CD4-positive, alpha-beta T cell treated with Interleukin-17A for 4 hours (primary cell): ENCODE results near the gene ENTPD3.
A peak's percentile ranks its signal among the peaks of the same experiment; 100 is the strongest.
"Not testable (repeated sequence)": the region's sequence is repeated elsewhere in the genome, so short reads cannot be mapped to it uniquely, and the experiment has no call there.

Experiments
- DNase-seq: peaks from one replicate; pipeline ENCODE4 v3.0.0-alpha.2; 2020; ENCODE audit warnings: mixed read lengths

The ENTPD3 gene

DNA sequence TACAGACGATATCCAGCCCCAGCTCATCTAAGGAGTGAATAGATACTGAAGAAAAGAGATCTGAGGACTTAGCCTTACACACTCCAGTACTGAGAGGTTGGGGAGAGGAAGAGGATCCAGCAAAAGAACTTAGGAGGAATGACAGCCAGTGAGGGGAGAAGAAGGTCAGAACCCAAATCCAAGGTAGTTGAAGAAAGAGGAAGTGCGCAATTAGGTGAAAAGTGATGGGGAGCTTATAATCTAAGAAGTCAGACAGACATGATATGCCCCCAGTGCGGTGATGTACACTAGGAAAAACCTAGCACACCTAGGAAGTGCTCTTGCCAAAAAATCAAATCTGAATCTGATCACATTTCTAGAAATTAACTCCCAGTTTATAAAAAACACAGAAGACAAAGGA, 20.6 kb downstream of the ENTPD3 start:
- no peak for DNase-seq

DNA sequence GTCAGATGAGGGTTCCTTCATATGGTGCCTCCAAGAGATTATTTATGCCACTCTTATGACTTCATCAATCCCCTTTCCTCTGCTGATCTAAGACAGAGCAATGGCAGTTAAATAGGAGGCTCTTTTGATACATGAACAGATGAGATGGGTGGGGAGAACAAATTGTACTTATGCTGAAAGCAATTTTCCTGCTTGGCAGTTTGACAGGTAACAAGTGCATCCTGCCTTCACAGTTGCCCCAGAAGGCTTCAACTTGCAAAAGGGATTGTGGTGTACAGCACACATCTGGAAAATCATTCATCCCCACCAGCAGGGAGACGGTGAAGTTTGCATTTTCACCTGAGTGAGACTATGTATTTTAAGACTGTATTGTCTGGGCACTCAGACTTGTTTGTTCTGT, 27.3 kb downstream of the ENTPD3 start:
- no peak for DNase-seq

DNA sequence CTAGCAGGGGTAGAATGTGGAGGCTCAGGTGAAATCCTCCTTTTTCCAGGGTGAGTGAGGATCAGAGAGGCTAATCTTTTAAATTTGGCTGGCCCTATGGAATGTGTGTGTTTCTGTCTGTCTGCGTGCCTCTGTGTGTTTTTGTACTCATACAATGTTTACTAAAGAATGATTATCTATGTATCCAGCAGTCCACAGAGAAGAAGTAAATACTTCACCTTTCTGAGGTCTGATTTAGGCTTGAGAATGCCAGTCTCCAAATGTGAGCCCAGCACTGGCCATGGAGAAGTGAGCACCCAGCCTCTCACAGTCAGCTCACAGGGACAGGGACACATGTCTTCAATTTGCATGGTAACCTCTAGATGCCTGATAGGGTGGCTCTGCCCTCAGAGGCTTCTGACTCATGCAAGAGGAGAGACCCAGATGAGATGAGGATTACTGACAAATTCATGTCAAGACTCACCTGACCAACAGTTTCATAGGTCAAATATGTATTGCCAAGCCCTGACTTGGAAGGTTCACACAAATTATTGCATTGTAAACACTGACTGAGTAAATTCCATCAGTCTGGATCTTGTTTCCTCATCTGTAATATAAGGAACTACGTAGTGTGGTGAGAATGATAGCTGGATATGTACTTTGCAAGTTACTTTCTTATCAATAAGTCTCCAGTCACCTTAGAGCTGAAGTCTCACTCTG, 31.0 kb downstream of the ENTPD3 start:
- DNase-seq = no peak

DNA sequence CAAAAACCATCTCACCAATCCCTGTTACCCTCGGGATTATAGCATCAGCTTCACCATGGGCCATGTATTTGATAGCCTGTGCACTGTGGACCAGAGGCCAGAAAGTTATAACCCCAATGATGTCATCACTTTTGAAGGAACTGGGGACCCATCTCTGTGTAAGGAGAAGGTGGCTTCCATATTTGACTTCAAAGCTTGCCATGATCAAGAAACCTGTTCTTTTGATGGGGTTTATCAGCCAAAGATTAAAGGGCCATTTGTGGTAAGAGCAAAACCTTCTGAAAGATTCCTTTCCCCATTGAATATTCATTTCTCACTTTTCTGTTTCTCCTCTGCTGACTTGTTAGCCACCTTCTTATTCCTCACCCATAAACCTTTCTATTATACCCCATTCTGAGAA, 35.9 kb downstream of the ENTPD3 start:
- no peak for DNase-seq

DNA sequence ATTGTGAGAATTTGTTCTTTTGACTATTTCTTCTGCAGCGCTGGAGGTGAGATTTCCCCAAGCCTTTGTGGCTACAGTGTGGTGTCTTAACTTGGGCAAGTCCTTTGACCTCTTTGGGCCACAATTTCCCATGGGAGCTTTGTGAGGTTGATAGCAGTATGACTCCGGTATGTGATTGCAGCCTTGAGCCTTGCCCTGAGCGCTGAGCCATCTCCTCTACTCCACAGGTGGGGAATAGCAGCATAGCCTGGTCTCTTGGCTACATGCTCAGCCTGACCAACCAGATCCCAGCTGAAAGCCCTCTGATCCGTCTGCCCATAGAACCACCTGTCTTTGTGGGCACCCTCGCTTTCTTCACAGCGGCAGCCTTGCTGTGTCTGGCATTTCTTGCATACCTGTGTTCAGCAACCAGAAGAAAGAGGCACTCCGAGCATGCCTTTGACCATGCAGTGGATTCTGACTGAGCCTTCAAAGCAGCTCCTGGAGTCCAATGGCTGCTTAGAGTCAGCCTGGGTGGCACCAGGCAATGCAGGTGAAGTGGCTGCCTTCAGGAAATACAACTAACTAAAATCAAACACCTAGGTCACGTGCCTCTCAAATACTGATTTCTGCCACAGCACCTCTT, 40.2 kb downstream of the ENTPD3 start:
- no peak for DNase-seq

DNA sequence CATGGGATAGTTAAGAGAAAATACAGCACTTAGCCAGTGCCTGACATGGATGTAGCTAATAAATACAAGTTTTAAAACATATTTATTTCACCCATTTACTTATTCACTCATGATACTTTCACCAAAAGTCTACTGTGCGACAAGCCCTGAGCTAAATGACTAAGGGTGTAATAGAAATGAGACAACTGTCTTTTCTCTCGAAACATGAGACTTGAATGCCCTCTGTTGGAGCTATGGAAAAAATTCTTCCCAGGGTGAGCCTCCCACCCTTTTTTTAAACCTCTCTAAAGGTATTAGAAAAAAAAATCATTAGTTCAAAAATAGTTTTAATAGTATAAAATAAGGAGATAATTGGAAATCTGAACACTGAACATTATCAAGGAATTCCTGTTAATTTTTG, 45.8 kb downstream of the ENTPD3 start:
- DNase-seq = no peak

DNA sequence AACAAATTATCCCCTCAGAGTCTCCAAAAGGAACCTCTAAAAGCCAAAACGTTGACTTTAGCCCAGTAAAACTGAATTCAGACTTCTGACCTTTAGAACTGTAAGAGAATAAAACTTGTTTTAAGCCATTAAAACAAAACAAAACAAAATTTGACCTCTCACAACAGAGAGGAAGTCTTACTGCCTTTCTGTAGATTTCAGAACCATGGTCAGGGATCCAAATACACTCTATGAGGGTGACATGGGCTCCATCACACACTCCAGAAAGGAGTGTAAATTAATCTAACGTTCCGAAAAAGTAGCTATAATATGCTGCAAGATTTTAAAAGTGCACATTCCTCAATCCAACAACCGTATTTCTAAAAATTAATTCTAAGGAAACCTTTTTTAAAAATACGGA, 50.9 kb downstream of the ENTPD3 start:
- DNase-seq = no peak

DNA sequence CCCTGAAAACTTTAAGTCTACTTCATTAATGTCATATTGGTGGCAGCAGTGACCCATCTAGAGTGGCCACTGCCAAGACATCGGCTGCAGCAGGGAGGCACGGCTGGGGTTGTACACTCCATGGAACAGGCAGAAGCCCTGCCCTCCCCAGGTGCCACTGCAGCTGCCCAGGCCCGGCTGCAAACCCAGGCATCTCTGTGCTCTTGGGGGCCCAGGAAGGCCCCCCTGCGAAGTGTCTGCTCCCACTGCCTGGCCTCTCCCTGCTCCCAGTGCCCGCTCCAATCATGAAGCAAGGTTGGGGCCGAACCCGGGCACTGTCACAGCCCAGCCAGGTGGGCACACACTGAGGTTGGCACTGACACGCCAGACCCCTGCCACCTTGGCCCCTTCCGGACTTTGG, 58.1 kb downstream of the ENTPD3 start:
- no peak for DNase-seq

DNA sequence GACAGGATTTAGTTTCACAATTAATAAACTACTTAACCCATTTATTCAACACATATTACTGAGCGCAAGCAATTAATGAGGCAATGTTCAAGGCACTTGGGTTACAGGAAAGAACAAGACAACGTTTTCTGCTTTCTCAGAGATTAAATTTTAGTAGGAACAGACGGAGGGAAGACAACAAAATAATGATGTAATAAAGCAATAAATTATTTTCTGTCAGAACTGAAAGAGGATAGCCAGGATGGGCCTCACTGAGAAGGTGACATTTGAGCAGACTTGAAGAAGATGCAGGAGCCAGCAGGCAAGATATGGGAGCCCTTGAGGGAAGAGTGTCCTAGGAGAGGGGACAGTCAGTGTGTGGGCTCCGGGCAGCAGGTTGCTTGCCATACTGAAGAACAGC, 58.9 kb downstream of the ENTPD3 start:
- DNase-seq = no peak

DNA sequence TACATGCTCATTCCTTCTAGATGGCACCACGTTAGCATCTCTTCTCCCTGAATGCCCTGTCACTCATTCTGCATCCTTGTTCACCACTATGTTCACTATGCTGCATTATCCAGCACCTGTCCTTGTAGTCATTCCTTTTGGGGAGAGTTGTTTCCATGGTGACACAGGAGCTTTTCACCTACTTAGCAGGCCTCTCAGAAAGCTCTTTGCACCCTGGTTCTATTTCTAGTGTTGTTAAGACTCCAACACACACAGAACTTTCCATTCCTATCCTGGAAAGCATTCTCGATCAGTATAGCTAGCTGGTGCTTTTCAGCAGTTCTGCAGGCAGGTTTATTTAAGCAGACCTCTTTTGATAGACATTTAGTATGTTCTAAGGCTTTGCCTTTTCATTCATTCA, 63.5 kb downstream of the ENTPD3 start:
- DNase-seq = no peak

DNA sequence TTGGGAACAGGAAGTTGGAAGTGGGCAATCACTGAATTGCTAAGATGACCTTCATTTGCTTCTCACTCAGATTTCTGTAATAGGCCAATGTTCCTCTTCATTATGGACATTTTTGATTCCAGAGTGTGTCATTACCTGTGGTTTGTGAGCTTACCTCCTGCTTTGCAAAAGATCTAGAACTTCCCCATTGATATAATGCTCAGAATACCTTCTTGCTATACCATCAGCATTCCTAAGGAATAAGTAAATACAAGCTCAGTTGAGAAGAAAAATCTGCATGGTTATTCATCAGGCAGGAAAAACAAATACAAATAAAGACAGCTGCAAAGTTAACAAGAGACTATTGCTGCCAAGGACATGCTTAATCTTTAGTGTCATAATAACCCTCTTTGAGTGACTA, 64.6 kb downstream of the ENTPD3 start:
- no peak for DNase-seq

DNA sequence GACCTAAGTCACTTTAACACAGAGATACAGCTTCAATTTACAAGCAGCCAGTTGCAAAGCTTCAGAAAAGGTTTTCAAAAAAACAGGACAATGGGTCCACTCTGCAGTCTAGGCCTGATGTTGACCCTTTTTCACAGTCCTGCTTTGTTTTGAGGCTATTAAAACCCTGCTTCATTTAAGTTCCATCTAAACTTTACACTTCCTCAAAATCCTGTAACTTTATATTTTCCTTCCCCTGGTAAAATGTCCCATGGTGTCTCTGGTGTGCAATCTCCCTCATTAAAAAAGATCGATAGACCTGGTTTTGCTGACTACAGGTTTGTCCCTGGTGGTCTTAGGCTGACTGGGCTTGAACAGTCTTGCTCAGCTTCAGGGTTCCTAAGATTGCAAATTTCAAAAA, 65.1 kb downstream of the ENTPD3 start:
- DNase-seq = no peak

DNA sequence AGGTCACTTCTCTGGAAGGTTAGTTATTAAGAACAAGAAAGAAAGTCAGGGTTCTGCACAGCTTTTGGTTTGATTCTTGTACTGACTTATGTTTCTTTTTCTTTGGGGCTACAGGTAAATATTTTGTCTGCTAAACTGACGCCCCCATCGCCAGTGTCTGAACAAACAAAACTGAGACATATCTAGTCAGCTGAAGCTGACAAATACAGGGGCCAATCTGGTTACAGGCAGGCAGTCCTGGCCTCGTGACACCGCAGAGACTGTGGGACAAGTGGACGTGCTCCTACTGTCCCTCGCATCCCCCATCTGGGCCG, 65.5 kb downstream of the ENTPD3 start:
- no peak for DNase-seq

DNA sequence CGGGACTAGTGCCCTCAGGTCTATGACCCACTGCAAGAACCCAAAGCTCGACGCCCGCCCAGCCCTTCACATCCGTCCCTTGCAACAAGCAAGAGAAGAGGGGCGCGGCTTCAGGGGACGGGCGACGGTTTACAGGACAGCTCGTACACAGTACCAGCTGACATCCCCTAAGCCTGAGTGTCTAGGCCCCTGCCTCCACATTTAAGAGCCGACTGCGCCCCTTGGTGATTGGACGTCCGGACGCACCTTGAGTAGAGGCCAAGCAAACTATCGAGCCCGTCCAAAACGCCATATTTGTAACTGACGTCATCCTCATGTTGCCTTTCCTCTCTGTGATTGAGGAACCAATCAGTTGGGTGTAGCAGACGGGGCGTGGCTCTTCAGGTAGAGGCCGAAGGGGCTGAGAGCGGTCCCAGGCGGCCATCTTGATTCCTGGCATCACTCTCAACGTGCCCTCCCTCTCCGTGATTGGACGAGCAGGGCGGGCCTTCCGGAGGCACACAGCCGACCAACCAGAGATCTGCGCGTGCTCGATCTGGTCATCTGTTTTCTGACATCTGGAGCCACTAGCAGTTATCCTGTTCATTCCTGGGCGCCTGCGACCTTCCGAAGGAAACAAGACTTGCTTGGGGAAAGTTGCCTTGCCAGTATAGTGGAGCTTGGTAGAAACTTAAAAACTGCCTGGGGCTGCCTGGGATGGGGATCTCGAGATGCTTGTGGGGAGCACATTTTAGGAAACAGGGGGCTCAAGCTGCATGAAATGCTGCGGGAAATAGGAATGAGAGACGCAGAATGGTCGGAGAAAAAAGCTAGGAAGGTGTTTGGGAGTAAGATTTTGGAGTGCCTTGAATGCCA, 66.1 kb downstream of the ENTPD3 start:
- DNase-seq = peak; percentile 96

DNA sequence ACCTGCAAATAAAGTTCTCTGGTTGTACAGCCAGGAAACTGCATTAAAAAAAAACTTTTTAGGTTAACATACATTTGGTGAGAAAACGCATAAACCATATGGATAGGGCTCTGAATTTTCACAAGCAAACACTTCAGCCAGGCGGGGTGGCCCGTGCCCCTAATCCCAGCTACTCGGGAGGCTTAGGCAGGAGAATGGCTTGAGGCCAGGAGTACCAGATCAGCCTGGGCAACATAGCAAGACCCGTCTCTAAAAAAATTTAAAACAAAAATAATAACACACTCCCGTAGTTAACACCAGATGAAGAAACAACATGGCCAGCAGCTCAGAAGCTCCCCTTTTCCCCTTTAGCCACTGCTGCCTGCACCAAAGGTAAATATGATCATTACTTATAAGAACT, 66.9 kb downstream of the ENTPD3 start:
- DNase-seq = no peak

DNA sequence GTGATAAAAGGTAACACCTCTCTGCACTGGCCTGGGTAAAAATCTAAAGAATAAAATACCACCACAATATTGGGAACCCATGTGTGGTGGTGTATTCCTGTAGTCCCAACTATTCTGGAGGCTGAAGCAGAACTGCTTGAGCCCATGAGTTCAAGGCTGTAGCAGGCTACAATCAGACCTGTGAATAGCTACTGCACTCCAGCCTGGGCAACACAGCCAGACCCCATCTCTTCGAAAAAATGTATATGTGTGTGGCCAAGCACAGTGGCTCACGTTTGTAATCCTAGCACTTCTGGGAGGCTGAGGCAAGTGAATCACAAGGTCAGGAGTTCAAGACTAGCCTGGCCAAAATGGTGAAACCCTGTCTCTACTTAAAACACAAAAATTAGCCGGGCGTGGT, 68.3 kb downstream of the ENTPD3 start:
- no peak for DNase-seq

DNA sequence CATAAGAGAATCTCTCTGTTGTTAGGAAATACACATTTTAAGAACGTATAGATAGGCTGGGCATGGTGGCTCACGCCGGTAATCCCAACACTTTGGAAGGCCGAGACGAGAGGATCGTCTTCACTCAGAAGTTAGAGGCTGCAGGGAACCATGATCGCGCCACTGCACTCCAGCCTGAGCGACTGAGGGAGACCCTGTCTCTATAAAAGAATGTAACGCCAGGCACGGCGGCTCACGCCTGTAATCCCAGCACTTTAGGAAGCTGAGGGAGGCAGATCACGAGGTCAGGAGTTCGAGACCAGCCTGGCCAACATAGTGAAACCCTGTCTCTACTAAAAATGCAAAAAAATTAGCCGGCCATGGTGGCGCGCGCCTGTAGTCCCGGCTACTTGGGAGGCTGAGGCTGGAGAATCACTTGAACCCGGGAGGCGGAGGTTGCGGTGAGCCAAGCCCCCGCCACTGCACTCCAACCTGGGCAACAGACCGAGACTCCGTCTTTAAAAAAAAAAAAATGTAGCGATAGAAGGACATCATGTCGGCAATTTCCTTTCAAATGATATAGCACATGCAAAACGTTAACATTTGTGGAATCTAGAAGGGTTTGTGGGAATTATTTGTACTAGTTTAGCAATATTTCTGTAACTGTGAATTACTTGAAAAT, 69.4 kb downstream of the ENTPD3 start:
- no peak for DNase-seq

DNA sequence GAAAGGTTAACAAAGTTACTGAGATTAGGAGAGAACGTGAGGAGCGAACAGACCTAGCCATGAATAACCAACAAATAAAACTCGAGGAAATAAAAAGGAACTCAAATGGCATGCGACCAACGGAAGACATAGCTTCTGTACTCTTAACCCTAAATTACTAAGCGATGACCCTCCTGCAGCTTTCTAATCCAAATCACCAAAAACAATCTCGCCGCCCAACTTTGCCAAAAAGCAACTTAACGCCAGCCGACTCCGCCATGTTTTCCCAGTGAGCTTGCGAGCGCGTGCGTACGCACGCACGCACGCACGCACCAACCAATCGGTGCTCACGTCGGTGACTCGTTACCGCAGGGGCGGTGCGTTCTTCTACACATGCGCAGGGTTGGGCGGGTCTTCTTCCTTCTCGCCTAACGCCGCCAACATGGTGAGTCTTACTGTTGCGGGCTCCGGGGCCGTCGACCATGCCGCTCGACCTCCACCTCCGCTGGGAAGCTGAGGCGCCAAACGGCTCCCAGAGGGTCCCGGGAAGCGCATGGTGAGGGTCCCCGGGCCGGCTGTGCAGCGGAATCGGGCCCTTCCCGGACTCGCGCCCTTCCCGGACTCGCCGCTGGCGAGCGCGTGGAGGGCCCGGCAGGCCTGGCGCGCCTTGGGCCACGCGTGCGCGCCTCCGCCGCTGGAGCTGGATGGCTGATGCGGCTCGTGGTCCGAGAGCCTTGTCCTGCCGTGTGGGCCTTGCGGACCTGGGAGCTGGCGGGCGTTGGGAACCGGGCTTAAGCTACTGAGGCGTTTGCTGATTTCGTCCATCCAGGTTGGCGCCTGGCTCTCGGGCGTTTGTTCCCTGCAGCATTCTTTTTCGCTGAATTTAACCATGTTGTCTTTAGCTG, 70.2 kb downstream of the ENTPD3 start, which contains the start of gene RPL14:
Gene RPL14 (plus strand): TSS at position 400 of the 884 bp plus-strand sequence. CDS start 133 bp downstream, at position 533.
- peak; percentile 96 for DNase-seq

DNA sequence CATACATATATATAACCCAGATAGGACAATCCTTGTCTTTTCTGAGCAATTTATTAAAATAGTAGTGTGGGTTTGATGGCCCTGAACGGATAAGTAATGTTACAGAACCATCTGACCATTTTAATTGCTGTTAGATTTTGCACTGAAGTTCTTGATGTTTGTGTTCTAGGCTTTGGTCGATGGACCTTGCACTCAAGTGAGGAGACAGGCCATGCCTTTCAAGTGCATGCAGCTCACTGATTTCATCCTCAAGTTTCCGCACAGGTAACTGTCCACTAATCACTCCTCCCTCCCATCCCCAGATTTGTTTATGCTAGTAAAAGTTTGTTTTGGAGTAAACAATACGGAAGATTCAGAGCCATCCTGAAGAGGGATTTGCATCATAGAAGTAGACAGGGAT, 71.5 kb downstream of the ENTPD3 start:
- no peak for DNase-seq

DNA sequence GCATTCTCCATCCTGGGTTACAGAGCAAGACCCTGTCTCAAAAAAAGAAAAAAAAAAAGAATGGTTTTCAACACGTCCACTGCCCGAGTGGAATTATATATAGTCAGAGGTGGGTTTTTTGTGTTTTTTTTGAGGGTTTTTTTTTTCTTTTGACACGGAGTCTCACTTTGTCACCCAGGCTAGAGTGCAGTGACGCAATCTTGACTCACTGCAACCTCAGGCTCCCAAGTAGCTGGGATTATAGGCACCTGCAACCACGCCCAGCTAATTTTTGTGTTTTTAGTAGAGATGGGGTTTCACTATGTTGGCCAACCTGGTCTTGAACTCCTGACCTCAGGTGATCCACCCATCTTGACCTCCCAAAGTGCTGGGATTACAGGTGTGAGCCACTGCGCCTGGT, 73.5 kb downstream of the ENTPD3 start:
- not testable (repeated sequence) for DNase-seq

DNA sequence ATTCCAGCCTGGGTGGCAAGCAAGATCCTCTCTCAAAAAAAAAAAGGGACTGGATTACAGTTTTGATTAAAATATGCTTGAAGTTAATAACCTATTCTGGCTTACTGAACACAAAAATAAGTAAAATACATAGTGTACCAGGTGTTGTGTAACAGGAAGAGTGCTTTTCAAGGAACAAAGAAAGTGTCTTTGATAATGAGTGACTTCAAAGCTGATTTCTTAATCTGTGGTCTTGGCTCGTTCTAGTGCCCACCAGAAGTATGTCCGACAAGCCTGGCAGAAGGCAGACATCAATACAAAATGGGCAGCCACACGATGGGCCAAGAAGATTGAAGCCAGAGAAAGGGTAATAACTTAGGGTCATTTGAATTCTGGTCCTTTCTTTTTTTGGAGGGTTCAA, 74.2 kb downstream of the ENTPD3 start:
- DNase-seq = no peak

DNA sequence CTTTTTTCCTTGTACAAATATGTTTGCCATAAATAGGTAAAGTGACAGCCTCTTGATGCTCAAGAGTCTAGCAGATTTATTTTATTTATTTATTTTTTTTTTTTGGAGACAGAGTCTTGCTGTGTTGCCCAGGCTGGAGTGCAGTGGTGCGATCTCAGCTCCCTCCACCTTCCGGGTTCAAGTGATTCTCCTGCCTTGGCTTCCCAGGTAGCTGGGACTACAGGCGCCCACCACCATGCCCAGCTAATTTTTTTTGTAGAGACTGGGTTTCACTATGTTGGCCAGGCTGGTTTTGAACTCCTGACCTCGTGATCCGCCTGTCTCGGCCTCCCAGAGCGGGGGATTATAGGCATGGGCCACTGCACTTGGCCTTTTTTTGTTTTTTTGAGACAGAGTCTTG, 75.9 kb downstream of the ENTPD3 start:
- DNase-seq = not testable (repeated sequence)

DNA sequence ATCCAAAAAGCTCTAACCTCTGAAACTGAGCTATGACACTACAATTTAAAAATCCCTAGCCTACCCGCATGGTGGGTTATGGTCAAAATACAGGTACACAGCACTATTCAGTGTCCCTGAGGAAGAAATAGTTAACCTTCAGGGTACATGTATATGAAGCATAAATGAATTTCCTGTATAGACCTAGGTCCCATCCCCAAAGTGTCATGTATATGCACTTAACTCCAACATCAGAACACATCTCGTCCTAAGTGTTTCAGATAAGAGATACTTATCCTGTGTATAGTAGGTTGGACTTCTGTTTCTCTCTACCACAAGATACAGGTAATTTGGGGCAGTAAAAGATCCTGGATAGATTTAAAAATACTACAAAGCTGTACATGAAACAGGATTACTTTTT, 76.6 kb downstream of the ENTPD3 start:
- no peak for DNase-seq
